Tongue (tissue), 2 donors: Measurements from ENCODE around the gene DNAH11. TPM values are rescaled to one million over a fixed set of nuclear protein-coding genes. Genes with fewer than 3 reads are reported as not detected.
A peak's percentile ranks its signal among the peaks of the same experiment; 100 is the strongest.
"Not testable (repeated sequence)": the region's sequence is repeated elsewhere in the genome, so short reads cannot be mapped to it uniquely, and the experiment has no call there.

ENCODE experiments used
- DNase-seq: peaks from one replicate; pipeline ENCODE4 v3.0.0-alpha.2; 2015
- total RNA-seq: library from RNA; depleted of rRNA; stranded (reverse); fragments of >200 nt; gene quantifications from one replicate; pipeline ENCODE4 v1.2.3, GENCODE V29; 2014

Gene DNAH11
- total RNA-seq, 1 donor from 2014 or later, result 1.8 TPM

DNA sequence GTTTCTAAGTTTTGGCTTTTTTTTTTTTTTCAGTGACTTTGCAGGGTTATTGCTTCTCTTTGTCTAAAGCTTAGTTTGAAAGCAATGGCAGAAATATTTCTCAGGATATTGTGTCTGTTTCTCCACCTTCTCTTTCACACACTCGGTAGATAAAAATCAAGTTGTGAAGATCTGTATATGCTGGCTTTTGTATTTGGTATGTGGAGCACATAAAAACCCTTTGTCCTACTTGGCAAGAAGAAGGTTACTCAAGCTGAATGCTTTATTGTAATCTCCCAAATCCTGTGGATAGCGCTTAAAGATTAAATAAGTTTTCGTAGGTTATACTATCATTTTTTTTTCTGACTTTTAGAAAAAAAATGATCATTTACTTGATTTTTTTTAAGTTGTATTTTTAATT, 230.5 kb downstream of the DNAH11 start:
- DNase-seq, result peak; percentile 15

DNA sequence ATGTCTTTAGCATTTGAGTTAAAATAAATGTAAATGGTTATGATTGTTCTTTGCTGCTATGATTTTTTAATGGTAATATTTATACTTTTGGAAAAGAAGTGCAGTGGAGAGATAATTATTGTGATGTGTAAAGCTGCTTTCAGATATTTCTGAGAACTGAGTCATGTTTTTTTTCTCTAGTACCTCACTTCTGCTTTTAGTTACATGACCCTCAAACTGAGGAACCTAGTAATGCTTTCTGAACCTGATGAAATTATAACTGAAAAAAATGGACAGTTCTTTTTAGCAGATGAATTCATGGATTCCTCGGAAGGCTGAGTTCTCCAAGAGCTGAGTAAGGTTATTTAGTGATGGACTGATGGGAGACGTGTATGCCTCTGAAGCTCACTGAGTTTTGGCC, 235.1 kb downstream of the DNAH11 start:
- no peak for DNase-seq

- DNase-seq, result no peak
These were observed 236.1 kb downstream of the DNAH11 start for GRCh38 chr7:21778953-21779352.

- no peak for DNase-seq
These were observed 240.2 kb downstream of the DNAH11 start for GRCh38 chr7:21782996-21783395.

- DNase-seq, result no peak
These were observed 242.2 kb downstream of the DNAH11 start for GRCh38 chr7:21784989-21785388.

DNA sequence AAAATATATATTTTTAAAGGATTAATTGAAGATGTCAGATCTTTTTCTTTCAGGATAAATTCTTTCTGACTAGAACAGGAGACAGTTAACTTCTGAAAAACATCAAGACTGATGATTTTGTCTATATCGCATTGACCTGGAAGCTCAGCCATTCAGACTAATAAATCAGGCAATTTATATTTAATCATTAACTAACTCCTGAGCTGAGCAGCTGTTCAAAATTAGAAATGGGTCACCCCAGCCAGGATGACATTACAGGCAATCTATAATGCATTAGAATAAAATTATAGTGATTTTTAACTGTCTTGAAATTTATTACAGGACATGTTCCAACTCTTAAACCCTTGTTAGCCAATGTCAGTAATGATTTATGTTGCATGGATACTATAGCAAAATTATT, 263.0 kb downstream of the DNAH11 start:
- no peak for DNase-seq

DNA sequence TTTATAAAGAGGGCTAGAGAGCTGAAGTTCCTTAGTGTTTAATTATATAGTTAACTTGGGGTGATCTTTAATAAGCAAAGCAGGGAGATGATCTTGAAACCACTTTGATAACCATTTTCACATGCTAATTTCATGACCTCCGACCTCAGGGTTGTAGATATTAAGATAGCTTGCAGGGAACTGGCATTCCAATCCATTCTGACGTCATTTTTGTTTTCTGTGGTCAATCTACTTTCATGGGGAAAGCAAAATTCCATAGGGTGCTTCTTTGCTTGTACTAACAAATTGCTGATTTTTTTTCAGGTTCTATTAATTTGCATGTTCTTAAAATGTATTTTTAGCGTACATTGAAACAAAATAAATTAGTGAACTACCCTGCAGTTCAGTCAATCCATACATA, 263.5 kb downstream of the DNAH11 start:
- DNase-seq, result no peak

DNA sequence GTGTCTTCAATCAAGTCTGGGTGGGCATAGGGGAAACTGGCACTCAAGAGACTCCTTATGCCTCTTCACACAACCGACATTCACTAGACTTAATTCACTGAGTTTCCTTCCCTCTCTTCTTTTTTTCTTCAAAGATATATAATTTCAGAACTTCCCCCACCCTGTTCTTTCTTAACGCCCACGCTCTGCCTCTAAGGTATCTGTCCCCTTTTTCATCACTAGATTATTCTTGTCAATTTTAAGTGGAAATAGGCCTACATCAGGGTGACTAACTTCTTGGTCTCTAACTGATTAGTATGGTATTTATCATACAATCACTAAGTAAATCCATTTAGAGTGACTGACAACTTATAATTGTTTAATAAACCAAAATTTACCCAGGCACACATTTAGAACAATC, 276.2 kb downstream of the DNAH11 start:
- DNase-seq, result no peak

GRCh38 chr7:21828841-21829240, 286.0 kb downstream of the DNAH11 start:
- no peak for DNase-seq

GRCh38 chr7:21829731-21830130, 286.9 kb downstream of the DNAH11 start:
- DNase-seq, result no peak

DNA sequence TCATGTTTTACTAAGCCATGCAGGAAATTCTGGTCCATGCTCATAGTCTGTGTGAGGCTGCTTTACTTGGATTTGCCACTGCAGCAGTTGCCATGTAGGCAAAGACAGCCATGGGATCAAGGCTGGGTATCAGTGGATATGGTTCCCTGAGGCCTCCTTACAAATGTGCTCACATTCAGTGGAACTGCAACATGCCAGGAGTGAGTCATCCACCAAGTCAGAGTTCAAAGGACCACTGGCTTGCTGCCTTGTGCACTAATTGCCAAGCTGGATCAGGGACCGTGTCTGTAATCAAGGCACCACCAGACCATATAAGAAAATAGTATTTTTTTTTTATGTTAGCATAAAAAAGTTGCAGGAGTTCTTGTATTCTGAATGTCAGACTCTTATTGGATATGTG, 301.9 kb downstream of the DNAH11 start:
- DNase-seq, result no peak

- DNase-seq, result no peak
These were observed 307.9 kb downstream of the DNAH11 start for GRCh38 chr7:21850531-21851285.

DNA sequence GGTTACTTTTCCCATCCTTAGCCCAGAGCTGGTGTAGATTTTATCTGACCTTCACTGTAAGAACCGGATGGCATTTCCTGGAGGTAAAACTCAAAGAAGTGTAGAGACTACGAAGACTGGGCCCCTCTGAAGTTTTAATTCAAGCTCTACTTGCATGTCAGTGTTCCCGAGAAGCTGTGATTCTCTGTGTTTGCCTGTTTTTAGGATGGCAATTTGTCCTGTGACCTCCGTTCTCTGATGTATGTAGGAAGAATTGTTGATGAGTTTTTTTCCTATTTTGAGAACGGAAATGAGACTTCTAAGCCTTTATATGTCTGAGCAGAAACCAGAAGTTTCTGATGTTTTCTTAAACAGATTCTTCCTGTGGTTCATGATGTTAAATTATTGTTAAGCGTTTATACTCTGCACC, 308.7 kb downstream of the DNAH11 start:
- no peak for DNase-seq

- DNase-seq, result not testable (repeated sequence)
These were observed 322.9 kb downstream of the DNAH11 start for GRCh38 chr7:21865631-21866204.

DNA sequence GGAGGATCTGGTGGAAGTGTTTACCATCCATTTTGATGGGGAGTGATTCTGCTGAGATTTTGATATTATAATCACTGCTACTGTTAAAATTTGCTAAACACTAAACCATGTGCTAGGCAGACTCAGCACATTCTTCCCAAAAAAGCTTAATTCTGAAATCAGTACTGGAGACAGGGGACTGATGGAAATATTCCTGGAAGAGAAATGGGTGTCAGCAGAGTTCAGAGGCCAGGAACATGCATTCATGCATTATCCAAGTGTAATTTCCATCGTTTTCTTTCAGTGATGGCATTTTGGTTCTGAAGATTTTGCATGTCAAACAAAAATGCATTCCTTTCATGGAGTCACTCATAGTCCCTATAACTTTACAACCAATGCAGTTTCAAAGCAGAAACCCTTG, 323.9 kb downstream of the DNAH11 start:
- no peak for DNase-seq

DNA sequence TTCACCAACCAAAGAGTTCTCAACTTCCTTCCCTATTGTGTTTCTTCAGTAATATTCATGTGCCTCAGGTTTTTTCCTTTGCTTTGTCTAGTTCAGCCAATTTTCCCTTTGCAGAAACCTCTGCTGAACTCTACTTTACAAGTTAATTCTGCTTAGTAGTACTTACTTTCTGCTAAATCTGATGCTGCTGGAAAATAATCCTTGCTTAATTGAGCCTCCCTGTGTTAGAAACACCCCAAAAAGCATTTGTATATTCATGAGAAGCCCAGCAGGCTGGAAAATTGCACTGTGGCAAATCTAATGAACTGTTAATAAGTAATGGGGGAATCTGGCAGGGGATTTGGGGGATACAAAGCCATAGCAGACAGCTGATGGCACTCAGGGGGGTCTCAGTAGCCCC, 324.4 kb downstream of the DNAH11 start:
- no peak for DNase-seq

DNA sequence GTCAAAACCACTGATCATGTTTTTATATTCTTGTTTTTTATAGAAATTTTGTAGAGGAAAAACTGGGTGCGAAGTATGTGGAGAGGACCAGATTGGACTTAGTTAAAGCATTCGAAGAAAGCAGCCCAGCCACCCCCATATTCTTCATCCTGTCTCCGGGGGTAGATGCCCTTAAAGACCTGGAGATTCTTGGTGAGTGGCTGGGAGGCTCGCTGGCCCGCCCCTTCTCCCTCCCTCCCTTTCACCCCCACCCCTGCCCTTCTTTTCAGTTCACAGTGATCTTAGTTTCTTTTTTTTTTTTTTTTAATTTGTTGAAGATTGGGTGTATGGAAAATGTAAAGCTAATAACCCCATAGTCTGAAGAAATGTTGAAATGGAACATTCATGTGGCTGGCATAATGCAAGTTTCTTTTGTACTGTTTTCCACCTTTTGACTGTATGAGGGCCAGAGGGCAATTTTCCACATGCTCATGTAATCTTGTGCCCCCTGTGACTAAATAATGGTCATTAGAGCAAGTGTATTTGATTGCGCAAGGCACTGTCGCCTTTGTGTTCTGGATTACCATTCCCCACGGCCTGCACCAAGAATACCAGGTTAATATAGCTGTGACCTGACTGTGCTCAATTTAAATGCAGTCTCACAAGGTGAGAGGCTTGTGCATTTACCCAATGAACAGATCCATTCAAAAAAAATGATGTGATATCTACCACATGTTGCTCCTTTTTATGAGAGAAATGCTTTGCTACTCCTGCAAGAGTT, 325.2 kb downstream of the DNAH11 start:
- no peak for DNase-seq

DNA sequence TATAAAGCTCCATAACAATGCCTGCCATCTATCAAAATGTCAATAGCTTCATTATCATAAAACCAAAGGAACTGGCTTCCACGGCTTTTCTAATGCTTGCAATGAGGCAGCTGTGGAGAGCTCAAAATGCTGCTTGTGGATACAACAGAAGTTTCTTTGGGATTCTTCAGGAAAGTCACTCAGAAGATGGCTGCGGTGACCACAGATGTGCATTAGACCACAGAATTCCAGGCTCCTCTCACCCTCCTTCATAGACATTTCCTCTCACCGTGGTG, 325.7 kb downstream of the DNAH11 start:
- no peak for DNase-seq

GRCh38 chr7:21869785-21870402, 327.1 kb downstream of the DNAH11 start:
- DNase-seq, result no peak

GRCh38 chr7:21883069-21883468, 340.2 kb downstream of the DNAH11 start:
- no peak for DNase-seq

GRCh38 chr7:21883501-21883900, 340.7 kb downstream of the DNAH11 start:
- not testable (repeated sequence) for DNase-seq

DNA sequence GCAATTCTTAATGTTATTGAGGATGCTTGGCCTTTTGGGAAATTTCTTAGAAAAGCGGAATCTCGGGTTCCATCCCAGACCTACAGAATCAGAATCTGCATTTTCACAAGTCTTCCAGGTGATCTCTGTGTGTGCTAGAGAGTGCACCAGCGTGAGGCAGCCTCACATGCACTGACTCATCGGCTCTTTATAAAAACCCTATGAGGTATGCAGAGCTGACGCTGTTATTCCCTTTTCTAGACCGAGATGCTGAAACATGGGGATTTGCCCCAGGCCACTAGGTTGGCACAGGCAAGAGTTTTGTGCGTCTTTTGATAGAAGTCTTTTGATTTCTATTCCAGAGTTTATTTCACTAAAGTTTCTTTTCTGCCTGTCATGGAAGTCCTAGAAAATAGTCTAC, 341.7 kb downstream of the DNAH11 start:
- DNase-seq, result no peak

DNA sequence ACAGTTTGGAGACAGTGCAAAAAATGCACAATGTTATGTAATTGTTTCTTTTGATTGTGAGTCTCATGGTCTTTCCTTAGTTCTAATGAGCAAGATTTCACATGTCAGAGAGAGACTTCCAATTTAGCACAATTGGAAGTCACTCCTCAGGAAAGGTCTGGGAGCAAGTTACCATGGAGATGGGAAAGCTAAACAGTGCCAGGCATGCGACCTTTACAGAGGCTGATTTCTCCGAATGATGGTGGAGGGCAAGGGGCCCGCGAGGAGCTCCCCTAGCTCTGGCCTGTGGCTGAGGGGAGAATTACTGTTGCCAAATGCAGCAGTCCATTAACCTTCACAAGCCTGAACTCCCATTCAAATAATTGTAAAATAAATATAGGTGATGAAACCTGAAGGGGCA, 343.6 kb downstream of the DNAH11 start:
- no peak for DNase-seq
